Measurements from ENCODE around the gene GBX1.

- TF ChIP-seq, protein P1, sequence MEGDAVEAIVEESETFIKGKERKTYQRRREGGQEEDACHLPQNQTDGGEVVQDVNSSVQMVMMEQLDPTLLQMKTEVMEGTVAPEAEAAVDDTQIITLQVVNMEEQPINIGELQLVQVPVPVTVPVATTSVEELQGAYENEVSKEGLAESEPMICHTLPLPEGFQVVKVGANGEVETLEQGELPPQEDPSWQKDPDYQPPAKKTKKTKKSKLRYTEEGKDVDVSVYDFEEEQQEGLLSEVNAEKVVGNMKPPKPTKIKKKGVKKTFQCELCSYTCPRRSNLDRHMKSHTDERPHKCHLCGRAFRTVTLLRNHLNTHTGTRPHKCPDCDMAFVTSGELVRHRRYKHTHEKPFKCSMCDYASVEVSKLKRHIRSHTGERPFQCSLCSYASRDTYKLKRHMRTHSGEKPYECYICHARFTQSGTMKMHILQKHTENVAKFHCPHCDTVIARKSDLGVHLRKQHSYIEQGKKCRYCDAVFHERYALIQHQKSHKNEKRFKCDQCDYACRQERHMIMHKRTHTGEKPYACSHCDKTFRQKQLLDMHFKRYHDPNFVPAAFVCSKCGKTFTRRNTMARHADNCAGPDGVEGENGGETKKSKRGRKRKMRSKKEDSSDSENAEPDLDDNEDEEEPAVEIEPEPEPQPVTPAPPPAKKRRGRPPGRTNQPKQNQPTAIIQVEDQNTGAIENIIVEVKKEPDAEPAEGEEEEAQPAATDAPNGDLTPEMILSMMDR (IDR thresholded peaks at IDR 0.05): no peak
- no peak for TF ChIP-seq EZH2 (IDR thresholded peaks at IDR 0.05)
Measured at GRCh38 chr7:151179287-151179860, 11.9 kb upstream of the GBX1 start.

Data from neural progenitor cell (in vitro differentiated cells).